Cardiac fibroblast (primary cell): ENCODE results near the gene LCN6.
"Not testable (repeated sequence)": the region's sequence is repeated elsewhere in the genome, so short reads cannot be mapped to it uniquely, and the experiment has no call there.

ENCODE experiments used
- DNase-seq, 2 donors: peaks; one replicate each; pipeline versions ENCODE4 v3.0.0 to v3.0.0-alpha.2; 2010; ENCODE audit warnings: low read depth in 2 of 2
- H3K4me3 ChIP-seq, 2 donors: replicated peaks in 1 of 2; 1 replicate in 1 of 2; 2 replicates in 1 of 2; pipeline ENCODE4 v1.5.1; 2011; ENCODE audit warnings: low read depth in 2 of 2, low read length in 2 of 2, mild to moderate bottlenecking in 2 of 2, moderate library complexity in 1 of 2
- CTCF ChIP-seq: IDR thresholded peaks from one replicate; pipeline ENCODE4 v1.5.1; 2011; ENCODE audit warnings: low read depth, mild to moderate bottlenecking, low read length, inconsistent platforms

The LCN6 gene

DNA sequence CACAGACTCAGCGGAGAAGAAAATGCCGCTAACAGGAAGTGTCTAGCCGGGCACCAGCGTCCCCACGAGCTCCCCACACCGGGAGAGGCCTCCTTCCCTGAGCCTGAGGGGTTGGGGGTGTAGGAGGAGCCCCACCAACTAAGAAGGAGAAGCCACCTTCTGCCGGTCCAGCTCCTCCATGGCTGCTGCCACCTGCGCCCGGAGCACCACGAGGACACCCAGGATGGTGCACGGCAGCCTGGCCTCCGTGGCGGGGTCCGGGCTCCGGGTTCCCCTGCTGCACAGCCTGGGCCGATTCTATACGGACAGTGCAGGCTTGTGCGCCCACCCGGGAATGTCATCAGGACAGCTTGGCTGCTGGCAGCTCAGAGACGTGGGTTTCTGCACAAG lies 9.4 kb upstream of the LCN6 start:
- no peak for DNase-seq
- TF ChIP-seq CTCF: no peak
- H3K4me3 ChIP-seq: no peak overlapping the region

GRCh38 chr9:136757328-136757727 lies 9.0 kb upstream of the LCN6 start:
- TF ChIP-seq CTCF: no peak
- H3K4me3 ChIP-seq: no peak overlapping the region
- no peak for DNase-seq

DNA sequence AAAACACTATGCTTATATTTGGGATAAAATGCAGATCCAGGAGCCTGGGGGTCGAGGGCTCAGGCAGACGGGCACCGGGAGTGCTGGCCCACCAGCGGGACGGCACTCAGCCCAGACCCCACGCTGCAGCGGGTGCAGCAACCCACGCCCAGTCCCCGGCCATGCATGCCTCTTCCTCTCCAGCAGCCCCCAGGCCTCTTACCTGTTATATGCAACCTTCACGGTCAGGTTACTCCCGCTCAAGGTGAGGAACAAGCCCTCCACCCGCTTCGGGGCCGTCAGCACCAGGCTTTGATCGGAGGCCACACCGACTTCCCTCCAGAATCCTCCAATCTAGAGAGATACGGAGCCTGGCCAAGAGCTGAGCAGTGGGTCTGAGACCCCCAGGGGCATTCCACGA lies 8.5 kb upstream of the LCN6 start:
- no peak for TF ChIP-seq CTCF
- no peak for DNase-seq
- H3K4me3 ChIP-seq: no peak overlapping the region

DNA sequence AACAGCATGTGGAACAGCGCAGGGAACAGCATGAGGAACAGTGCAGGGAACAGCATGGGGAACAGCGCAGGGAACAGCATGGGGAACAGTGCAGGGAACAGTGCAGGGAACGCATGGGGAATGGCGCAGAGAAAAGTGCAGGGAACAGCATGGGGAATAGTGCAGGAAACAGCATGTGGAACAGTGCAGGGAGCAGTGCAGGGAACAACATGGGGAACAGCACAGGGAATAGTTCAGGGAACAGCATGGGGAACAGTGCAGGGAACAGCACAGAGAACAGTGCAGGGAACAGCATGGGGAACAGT lies 7.8 kb upstream of the LCN6 start:
- no peak overlapping the region for H3K4me3 ChIP-seq
- DNase-seq: no peak
- no peak for TF ChIP-seq CTCF

DNA sequence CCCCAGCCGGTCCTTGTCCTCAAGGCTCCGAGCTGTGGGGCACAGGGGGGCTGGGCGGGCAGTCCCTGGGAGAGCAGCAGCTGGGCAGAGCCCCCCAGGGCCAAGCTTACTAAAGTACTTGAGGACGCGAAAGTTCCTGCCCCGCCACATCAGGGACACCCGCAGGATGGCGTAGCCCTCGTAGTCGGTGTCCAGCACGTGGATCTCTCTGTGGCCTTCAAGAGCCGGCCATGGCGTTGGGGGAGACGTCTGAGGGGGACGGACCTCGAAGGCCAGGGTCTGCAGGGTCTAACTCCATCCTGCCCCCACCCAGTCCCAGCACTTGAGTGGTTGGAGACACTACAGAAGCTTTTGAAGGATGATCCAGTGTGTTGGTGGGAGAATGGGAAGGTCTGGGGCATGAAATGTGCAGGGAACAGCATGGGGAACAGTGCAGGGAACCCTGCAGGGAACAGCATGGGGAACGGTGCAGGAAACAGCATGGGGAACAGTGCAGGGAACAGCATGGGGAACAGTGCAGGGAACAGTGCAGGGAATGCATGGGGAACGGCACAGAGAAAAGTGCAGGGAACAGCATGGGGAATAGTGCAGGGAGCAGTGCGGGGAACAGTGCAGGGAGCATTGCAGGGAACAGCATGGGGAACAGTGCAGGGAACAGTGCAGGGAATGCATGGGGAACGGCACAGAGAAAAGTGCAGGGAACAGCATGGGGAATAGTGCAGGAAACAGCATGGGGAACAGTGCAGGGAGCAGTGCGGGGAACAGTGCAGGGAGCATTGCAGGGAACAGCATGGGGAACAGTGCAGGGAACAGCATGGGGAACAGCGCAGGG lies 7.2 kb upstream of the LCN6 start:
- not testable (repeated sequence) for H3K4me3 ChIP-seq, DNase-seq

DNA sequence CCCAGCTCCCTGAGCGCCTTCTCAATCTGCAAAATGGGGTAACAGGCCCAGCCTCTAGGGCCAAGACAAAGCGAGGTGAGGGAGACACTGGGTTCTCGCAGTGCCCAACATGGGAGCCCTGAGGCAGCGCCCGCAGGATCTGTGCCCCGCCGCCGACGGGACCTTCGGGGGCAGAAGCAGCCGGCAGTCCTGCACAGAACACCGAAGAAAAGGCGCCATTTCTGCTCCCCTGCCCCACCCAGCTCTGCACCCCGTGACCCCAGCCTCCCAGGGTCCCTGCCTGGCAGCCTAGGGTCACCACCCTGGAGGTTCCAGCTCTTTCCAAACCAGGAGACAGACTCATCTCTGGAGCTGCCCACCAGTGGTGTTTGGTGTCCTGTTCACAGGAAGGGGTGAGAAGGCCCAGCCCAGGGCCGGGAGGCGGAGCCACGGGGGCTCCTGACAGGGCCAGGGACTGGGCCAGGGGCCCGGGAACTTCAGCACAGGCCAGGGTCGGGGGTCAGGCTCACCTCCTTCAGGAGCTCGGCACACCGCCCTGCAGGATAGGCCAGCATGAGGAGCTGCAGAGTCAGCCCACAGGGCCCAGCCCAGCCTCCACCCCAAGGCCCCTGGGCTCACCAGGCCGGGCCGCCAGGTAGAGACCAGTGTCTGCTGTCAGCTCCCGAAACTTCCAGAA lies 6.4 kb upstream of the LCN6 start:
- no peak overlapping the region for H3K4me3 ChIP-seq
- TF ChIP-seq CTCF: no peak
- DNase-seq: no peak

- DNase-seq: no peak
- H3K4me3 ChIP-seq: no peak overlapping the region
- no peak for TF ChIP-seq CTCF
Measured at GRCh38 chr9:136754059-136754572, 5.8 kb upstream of the LCN6 start.
